NCI-H345 treated with DMSO at 0.1 percent for 48 hours (cell line): ENCODE results near the gene MTCL1.

Experiments used
- DNase-seq: peaks from one replicate; lab custom pipeline; 2025; ENCODE audit not compliant: unreplicated experiment; lab: John Stamatoyannopoulos, UW

Gene MTCL1

DNA sequence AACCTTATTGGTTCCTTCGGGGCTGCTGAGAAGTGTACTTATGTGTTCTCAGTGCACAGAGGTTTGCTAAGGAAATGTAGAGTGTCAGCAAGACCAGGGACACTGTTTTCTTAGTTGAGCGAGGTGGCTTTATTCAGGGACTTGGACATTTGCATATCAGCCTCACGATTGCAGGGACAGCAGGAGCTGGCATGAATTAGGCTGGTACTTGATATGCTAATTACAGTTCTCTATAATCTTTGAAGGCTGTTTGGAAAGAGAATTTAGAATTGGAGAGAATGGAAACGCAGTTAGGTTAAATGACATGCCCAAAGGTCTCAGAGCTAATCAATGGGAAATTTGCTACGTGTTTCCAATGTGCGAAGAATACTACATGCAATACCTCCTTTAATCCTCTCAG lies 18.7 kb upstream of the MTCL1 start:
- no peak for DNase-seq

DNA sequence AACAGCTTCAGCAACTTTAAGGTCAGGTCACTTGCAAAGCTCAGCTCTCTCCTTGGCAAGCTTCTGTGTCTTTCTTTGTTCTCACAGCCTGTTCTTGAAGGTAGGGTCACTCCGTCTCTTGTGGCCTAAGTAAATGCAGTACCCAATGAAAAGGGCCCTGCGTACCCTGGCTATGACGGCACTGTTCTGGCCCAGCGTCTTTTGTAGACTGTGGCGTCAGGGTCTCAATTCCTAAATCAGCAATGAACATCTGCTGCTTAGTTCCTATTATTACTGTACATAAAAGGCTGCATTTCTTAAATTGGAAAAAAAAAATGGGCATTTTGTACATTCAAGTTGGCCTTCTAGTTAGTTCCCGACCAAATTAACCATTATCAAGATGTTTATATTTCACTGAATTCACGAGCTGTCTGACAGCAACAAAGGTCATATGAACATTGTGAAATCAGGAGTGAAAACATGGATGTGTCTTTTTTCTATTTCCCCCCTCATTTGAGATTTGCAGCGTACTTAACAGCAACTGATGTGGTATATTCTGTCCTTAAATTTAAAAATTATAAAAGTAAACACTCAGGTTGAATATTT lies 17.0 kb upstream of the MTCL1 start:
- DNase-seq = no peak

- no peak for DNase-seq
These were observed 16.5 kb upstream of the MTCL1 start for GRCh38 chr18:8688816-8689215.

- no peak for DNase-seq
These were observed 15.8 kb upstream of the MTCL1 start for GRCh38 chr18:8689517-8689916.

DNA sequence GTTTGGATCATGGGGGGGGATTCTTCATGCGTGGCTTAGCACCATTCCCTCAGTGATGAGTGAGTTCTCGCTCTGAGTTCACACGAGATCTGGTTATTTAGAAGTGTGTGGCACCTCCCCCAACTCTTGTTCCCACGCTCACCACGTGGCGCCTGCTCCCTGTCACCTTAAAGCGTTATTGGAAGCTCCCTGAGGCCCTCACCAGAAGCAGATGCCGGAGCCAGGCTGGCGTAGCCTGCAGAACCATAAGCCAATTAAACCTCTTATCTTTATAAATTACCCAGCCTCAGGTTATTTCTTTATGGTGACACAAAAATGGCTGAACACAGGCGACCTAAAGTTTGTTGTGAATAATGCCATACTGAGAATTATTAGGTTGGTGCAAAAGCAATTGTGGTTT lies 10.5 kb upstream of the MTCL1 start:
- DNase-seq = no peak

- no peak for DNase-seq
These were observed 9.3 kb upstream of the MTCL1 start for GRCh38 chr18:8695932-8696517.

DNA sequence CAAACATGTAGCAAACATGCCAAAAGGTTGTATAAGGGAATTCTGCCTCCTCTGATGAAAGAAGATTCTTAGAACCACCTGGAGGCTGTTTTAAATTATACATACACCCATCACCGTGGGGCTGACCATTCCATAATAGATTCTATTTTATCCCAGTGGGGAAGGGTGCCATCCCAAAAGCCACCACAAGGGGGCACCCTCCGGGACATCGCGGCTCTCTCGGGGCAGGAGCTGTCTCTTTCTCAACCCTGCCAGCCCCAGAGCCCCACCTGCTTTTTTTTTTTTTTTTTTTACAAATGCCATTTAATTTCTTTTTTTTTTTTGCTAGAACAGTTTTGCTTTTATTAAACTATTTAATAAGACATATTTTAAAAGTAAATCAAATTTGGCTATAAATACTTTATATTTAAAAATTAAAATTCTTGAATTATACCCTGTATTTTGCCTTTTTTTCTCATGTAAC lies 8.6 kb upstream of the MTCL1 start:
- DNase-seq = peak; percentile 31

DNA sequence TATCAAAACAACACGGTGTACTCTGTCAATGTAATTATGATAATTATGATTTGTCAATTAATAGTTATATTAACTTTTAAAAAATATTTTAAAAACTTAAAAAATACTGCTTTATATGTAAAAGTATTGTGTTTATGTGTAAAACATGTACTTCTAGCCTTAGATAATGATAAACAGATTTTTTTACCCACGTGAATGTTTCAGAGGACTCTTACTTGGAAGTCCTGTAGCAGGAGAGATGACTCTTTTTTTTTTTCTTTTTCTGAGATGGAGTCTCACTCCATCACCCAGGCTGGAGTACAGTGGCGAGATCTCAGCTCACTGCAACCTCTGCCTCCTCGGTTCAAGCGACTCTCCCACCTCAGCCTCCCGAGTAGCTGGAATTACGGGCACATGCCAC lies 6.2 kb upstream of the MTCL1 start:
- no peak for DNase-seq

DNA sequence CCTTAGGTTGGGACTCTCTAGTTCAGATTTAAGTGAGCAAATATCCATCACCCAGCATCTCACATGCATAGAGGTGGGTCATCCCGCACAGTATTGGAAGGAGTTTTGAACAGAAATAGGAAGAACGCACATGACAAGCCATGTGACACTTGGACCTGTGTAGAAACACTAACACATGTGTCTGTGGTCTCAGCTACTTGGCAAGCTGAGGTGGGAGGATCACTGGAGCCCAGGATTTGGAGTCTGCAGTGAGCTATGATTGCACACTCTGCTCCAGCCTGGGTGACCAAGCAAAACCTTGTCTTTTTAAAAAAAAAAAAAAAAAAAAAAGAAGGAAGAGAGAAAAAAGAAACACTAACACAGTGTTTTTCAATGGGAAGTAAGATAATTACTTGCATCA lies 5.4 kb upstream of the MTCL1 start:
- DNase-seq = no peak

- DNase-seq = no peak
These were observed 3.7 kb upstream of the MTCL1 start for GRCh38 chr18:8701546-8702118.

GRCh38 chr18:8702668-8703067 lies 2.7 kb upstream of the MTCL1 start:
- no peak for DNase-seq

- DNase-seq = no peak
These were observed 2.2 kb upstream of the MTCL1 start for GRCh38 chr18:8703092-8703709.

DNA sequence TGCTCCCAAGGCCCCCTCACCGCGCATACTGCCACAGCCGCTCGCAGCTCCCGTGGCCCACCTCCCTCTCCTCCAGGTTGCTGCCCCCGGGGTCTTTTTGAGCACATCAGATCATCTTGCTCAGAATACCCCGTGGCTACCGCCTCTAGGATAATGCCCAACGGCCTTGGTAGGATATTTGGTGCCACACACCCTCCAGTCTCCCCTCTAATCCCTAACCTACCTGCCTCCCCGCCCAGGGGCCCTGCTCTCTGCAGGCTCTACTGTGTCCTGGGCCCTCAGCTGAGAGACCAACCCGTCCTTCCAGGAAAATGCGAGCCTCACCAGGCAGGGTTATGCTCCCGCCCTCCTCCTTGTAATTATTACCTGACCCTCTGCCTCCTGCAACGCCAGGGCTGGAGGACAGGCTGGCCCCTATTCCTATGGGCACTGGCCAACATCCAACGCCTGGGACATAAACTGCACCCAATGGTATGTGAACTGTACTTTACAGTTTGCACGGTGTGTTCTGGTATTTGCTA lies 1.5 kb upstream of the MTCL1 start:
- no peak for DNase-seq

DNA sequence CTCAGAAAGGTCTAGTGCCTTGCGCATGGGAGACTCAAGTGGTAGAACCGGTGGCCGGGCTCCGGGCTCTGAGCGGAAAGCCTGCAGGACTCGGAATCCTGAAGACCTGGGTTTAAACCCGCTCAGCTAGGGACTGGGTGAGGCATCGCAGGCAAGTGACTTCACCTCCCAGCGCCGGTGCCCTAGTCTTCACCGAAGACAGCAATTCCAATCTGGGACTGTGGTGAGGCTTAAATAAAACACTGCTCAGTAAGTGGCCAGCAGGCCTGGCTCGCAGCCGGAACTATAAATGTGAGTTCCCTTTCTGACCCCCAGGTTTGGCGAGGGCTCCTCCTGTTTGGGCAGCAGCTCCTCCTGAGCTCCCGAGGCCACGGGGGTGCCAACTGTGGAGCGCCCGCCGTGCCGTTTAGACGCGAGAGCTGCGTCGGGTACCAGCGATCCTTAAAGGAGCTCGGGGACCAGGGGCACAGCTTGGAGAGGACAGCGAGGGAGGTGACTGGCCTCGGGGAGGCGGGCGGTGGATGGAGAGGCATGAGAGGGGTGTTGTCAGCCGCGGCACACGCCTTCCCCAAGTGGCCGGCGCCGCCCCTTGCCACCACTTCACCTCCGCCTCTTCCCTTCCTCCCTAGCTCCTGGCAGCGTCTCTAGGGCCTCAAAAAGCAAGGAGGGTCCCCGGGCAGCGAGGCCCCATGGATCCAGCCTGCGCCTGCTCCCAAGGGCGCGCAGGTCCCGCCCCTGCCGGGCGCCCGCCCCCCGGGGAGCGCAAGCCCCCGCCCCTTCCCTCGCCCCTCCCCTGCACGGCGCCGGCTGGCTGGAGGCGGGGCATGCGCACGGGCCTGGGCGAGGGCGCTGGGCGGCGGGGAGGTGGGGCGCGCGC lies 757 bp upstream of the MTCL1 start:
- DNase-seq = peak; percentile 79

GRCh38 chr18:8705961-8706790 lies 820 bp downstream of the MTCL1 start:
- no peak for DNase-seq

GRCh38 chr18:8706791-8707555 lies 1.6 kb downstream of the MTCL1 start:
- peak; percentile 34 for DNase-seq

- DNase-seq = no peak
These were observed 2.4 kb downstream of the MTCL1 start for GRCh38 chr18:8707556-8708300.

DNA sequence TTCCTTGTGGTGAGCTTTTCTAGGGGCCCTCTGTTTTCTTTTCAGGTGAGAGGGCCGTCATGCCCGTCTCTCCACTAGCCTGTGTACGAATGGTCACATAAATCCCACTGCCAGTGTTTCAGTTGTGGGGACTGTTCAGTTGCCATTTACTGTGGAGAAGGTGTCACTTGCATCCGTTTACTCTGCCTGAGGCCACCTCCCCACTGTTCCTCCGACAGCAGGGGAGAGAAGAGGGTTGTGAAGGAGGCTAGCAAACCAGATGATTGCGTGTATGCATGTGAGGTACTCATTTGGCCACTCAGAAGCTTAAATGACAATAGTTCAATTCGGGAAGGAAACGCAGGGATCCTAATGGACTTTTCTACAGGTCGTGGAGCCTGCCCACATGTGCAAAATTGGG lies 3.3 kb downstream of the MTCL1 start:
- no peak for DNase-seq
